Forelimb muscle (tissue), 1 donor: Measurements from ENCODE around the gene FILIP1L. TPM values are rescaled to one million over a fixed set of nuclear protein-coding genes. Genes with fewer than 3 reads are reported as not detected.
"Not testable (repeated sequence)": the region's sequence is repeated elsewhere in the genome, so short reads cannot be mapped to it uniquely, and the experiment has no call there.

Source experiments
- DNase-seq: peaks from one replicate; pipeline ENCODE4 v3.0.0-alpha.2; 2013; ENCODE audit warnings: low read depth
- polyA plus RNA-seq: library from polyadenylated mRNA; unstranded; fragments of 120-200 nt; gene quantifications from one replicate; pipeline ENCODE4 v1.2.1, GENCODE V29; 2013; ENCODE audit not compliant: insufficient read length

FILIP1L gene
- polyA plus RNA-seq, 1 donor = 50.9 TPM

GRCh38 chr3:100075196-100075595 is 39.1 kb downstream of the FILIP1L start:
- DNase-seq = no peak

DNA sequence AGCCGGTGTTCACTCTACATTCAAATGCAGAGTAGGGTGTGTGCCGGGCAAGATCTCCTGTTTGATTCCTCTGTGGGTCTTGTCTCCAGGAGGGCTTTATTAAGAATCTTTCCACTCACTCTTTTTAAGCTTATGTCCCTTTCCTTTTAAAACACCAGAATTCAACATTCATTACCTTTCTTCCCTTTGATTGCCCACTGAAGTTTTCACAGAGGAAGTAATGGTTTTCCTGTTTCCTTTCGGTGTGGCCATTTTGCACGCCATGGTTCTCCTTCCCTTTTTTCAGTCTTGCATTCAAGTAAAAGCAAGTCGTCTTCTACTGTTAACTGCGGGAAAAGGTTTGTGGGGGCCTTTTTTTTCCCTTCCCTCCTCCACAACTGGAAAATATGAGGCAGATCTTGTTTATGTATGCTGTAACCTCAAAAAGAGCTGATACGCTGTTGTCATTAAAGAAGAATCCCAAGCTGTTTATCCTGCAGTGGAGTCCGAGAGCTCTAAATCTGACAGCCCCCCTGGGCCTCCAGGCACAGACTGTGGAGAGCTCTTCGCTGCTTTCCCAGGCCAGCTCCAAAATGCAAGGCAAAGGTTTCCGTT is 40.5 kb downstream of the FILIP1L start:
- DNase-seq = peak; percentile 78

DNA sequence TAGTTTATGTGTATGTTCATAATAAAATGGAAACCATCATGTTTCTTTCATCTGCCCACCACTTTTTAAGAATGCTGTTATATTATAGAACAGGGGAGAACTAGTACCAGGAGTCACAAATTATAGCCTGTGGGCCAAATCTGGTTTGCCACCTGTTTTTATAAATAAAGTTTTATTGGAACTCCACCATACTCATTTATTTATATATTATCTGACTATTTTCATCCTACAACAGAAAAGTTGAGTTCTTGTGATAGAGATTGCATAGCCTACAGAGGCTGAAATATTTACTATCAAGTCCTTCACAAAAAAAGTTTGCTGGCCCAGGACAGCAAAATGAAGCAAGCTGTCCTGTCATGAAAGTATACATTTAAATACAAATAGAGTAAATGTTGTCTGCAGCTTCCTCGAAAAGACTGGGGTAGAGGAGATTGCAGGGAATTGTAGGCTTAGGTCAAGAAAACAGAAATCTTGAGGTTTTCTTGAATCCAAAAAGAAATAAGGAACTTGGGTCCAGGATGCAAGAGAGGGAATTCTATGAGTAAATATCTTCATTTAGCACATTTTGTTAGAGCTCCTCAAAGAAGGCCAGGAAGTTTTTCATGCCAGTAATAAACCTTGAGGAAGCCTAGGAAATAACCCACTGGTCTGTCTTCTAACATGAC is 41.1 kb downstream of the FILIP1L start:
- DNase-seq = no peak

DNA sequence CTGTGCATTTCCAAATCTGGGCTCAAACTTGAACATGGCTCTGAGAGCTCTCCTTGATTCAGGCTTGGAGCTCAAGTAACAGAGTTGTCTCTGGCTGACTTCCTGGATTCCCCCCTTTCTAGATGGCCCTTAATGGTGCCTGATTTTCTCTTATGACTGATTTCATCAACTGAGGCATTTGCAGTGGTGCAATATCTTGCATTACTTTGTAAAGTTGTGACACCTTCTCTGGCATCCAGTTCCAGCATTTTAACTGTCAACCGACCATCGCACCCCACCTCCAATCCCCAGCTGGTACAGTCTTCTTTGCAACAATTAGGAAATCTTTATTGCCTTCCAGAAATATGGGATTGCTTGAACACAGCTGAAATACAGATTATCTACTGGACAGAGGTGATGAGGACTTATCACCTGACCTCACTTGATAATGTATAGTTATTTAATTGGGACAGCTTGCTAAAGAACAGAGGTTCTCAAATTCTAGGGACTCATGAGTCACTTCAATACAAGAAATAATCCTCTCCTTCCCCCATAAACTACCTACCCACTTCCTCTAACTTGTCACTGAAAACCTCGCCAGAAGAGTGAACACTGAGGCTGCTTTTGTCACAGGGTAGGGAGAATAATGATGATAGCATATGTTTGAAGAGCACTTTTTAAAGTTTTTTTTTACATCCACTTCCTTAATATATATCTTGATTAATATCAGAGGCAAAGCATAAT is 41.8 kb downstream of the FILIP1L start:
- DNase-seq = no peak

- DNase-seq = no peak
These were observed 44.8 kb downstream of the FILIP1L start for GRCh38 chr3:100069472-100069871.

- DNase-seq = no peak
These were observed 45.5 kb downstream of the FILIP1L start for GRCh38 chr3:100068826-100069225.

DNA sequence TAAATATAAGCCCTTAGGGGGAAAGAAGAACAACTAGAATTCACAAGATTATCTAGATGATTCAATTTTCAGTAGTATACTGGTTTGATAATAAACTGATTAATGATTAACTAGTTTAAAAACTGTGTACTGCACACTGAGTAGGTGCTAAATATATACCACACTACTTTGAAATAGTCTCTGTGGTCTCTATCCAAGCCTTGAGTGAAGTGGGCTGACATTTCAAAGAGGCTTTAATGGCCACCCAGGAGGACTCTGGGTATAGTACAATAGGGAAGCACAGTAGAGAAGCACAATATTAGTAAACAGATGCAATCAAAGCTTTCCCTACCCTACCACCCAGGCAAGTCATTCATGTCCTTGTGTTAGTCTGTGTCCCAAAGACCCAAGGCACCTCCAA is 46.7 kb downstream of the FILIP1L start:
- no peak for DNase-seq

DNA sequence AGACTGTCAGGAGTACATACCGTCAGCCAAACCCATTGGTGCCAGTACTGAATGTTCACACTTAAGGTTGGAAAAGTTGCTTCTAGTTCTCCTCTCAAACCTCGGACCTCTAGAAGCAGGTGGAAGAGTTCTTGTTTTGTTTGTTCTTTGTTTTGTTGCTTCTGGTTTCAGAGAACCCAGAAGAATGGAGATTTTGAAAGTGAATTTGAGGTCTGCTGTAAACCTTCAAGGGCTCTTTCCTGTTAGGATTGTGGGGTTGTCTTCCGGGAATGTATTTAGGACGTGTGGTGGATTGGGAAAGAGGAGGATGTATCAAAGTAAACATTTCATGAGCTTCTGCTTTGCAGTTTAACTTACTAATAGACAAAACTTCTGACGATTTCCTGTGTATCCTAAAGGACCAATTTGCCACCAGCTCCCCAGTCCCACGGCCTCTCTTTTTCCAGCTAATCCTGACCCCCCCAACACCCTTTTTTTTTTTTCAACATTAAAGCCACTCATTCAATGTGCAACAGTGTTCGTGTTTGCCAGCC is 50.3 kb downstream of the FILIP1L start:
- no peak for DNase-seq

- DNase-seq = no peak
These were observed 51.6 kb downstream of the FILIP1L start for GRCh38 chr3:100062665-100063064.

- no peak for DNase-seq
These were observed 53.4 kb downstream of the FILIP1L start for GRCh38 chr3:100060685-100061484.

- no peak for DNase-seq
These were observed 54.8 kb downstream of the FILIP1L start for GRCh38 chr3:100059472-100059871.

DNA sequence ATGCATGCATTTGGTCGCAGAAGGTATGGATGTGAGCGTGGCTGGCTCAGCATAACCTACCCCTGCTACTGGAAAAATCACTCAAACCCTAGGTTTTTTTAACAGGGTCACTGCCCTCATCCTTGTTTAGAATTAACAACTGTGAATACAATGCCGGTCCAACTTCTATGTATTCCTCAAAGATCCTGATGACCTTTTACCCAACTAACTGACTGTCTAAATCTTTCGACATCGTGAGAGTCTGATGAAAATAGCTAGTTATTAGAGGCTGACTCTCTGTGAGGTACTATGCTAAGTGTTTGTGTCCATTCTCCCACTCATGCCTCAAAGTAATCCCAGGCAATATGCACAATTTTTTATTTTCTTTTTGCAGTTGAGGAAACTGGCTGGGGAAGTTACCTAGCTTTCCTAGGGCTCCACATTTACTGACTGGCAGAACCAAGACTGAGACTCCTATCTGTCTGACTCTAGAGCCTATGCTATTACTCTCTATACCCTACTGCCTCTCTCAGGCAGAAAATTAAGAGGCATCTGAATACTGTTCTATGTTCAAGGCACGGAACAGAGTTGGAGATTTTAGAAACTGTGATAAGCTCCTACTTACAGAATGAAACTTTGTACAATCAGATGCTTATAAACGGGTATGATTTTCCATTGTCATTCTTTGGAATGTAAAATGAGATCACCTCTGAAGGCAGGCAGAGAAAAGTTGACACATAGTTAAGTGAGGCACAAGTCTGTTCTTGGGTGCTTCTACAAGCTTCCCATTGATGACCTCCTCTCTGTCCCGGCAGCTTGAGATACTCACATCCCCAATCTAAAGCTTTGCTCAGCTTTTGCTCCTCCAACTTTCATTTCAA is 56.4 kb downstream of the FILIP1L start:
- no peak for DNase-seq

- DNase-seq = no peak
These were observed 60.2 kb downstream of the FILIP1L start for GRCh38 chr3:100053951-100054620.

GRCh38 chr3:100051513-100051912 is 62.8 kb downstream of the FILIP1L start:
- DNase-seq = not testable (repeated sequence)

GRCh38 chr3:100048248-100048647 is 66.1 kb downstream of the FILIP1L start:
- no peak for DNase-seq

- no peak for DNase-seq
These were observed 66.7 kb downstream of the FILIP1L start for GRCh38 chr3:100047455-100048141.

GRCh38 chr3:100046986-100047385 is 67.3 kb downstream of the FILIP1L start:
- no peak for DNase-seq

GRCh38 chr3:100045696-100046095 is 68.6 kb downstream of the FILIP1L start:
- peak; percentile 76 for DNase-seq

DNA sequence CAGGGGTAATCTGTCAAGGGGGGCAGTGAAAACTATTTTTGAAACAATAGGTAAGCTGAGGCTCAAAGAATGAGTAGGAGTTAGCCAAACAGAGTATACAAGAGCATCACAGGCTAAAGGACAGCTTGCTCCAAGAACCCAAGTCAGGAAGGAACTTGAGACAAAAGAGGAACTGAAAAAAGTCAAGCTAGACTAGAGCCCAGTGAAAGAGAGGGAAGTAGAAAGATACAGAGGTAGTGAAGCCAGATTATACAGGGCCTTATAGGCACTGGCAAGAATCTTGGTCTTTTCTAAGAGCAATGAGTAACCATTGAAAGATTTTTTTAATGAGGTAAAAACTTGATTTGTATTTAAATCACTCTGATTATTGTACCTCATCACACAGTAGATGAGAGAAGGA is 69.9 kb downstream of the FILIP1L start:
- DNase-seq = no peak

- DNase-seq = no peak
These were observed 71.0 kb downstream of the FILIP1L start for GRCh38 chr3:100043271-100043670.
